Left lobe of liver (tissue), 2 donors: ENCODE measurements around the gene CPA5. TPM values are rescaled to one million over a fixed set of nuclear protein-coding genes. Genes with fewer than 3 reads are reported as not detected.

Source experiments
- ATAC-seq: fragments of 200-7000 bp; cut with Tn5 transposase; one replicate; pipeline ENCODE4 v1.9.1; 2020; ENCODE audit warnings: mild to moderate bottlenecking, moderate library complexity
- DNase-seq: peaks from one replicate; pipeline ENCODE4 v3.0.0-alpha.2; 2020; ENCODE audit warnings: low spot score
- total RNA-seq: library from RNA; stranded (reverse); gene quantifications from one replicate; pipeline ENCODE4 v1.2.1, GENCODE V29; 2021
- donor health status: DM: no; HTN: no; CAD: no; lungs with moderate emphysema.
- donor health status: DM: no; HTN: yes; CAD: no.

The CPA5 gene
- total RNA-seq, 1 donor from 2014 or later, result not detected

DNA sequence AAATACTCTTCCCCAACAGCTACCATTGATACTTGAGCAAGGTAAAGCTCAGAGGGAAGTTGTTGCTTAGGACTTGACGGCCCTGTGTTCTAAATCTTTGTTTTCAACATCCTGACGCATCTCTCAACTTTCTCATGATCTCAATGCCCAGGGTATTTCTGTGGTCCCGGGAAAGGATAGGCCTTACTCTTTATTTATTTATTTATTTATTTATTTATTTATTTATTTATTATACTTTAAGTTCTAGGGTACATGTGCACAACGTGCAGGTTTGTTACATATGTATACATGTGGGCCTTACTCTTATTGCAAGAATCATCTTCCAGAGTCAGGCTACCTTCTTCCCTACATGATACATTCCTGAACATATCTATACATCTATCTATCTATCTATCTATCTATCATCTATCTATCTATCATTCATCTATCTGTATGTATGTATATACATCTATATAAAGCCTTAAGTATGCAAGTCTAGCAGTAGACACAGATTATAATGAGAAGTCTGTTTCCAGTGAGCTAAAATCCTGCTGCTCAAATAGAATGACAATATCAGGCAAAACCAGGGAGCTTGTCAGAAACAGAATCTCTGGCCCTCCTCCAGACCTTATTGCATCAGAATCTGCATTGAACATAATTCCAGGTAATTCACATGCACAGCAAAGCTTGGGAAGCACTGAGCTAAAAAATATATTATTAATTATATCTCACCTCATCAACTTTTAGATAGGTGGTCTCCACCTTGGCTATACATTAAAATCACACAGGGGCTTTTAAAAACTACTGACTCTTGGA, 12.2 kb upstream of the CPA5 start:
- DNase-seq, result no peak
- no peak for ATAC-seq

DNA sequence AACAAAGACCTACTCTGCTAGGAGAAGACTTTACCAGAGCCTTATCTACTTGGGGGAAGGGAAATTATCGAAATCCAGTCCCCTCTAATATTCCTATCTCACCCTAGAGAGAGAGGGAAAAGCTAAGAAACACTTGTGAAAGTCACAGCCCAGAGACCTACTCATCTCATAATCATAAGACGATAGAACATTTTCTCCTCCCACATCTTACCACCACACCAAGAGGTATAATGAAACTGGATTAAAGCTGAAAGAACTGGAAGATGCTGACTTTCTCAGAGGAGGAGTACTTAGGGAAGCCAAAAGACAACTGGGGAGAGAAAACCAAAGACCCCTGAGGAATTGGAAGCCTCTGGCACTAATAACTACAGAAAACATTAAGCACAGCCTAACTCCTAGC, 10.8 kb upstream of the CPA5 start:
- ATAC-seq (no peak), DNase-seq (no peak)

DNA sequence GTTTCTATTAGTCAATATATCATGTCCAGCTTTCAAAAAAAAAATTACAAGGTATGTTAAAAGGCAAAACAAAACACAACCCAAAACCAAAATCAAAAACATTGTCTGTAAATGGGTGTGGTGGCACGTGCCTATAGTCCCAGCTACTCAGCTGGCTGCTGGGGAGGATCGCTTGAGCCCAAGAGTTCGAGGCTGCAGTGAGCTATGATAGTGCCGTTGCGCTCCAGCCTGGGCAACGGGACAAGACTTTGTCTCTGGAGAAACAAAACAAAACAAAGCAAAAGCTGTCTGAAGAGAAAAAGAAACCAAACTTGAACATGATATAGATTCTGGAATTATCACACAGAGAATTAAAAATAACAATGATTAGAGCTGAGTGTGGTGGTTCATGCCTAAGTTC, 10.3 kb upstream of the CPA5 start:
- ATAC-seq (no peak), DNase-seq (no peak)

DNA sequence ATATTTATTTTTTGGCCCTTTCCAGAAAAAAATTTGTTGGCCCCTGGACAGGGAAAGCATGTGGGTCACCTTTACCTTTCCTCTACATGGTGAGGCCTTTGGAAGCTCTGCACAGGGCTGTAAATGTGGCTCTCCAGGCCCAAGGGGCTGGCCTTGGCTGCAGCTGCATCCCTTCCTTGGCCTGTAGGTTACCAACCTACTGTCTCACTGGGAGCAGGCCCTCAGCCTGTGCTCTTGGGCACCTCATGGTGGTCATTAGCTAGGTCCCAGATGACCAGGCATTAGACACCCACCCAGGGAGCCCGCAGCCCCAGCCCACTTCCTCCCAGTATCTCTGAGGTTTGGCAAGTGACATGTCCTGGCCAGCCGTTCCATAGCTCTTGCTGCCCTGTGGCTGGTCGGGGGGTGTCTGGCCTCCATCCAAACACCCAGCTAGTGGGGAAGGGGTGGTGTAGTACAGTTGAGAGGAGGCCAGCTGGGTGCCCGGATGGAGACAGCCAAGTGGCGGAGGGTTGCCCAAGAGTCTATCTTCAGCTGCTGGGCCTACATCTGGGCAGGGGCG, 7.1 kb upstream of the CPA5 start:
- ATAC-seq (no peak), DNase-seq (no peak)

DNA sequence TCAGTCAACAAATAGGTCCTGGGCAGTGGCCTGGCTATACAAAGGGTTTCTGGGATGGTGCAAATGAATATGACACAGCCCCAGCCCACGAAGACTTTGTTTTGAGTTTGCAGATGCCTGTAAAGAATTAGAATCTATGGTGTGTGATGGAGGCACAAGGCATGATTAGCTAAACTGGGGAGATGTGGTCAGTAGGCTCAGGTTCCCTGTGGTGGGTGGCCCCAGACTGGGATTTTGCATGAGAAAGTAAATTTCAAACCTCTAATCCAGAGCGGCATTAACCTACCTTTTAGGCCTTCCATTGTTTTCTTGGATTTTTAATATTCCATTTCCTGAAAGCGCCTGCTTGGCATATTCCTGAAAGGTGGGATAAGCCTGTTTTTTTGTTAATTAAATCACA, 6.4 kb upstream of the CPA5 start:
- DNase-seq (no peak), ATAC-seq (no peak)

DNA sequence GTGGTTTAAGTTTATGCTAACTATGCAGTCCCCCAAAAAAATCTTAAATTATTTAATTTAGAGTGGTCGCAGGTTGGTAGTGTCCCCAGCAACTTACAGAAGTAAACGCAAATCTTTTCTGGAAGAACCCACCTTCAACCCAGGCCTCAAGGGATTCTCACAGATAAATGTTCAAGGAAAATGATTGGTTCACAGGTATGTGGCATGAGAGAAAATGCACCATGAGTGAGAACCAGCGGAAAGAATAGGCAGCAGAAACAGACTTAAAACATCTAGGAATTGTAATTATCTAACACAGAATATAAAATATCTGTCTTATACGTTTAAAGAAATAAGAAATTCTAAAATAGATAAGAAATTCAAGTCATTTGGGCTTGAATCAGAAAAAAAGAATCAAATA, 2.7 kb upstream of the CPA5 start:
- ATAC-seq, result no peak

DNA sequence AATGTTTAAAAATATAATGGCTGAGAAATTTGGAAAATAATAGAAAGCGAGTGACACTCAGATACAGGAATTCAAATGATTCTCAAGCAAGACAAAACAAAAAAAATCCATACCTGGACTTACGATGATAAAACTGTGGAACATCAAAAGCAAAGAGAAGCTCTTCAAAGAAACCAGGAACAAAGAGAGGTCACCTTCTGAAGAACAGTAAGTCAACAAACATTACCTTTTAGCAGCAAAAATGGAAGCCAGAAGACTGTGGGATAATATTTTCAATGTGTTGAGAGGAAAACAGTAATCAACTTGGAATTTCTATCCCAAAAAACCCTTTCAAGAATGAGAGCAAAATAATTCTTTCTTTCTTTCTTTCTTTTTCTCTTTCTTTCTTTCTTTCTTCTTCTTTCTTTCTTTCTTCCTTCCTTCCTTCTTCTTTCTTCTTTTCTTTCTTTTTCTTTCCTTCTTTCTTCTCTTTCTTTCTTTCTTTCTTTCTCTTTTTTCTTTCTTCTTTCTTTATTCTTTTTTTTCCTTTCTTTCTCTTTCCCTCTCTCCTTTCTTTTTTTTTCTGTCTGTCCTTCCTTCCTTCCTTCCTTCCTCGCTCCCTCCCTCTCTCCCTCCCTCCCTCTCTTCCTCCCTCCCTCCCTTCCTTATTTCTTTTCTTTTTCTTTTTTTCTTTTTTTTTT, 1.8 kb upstream of the CPA5 start:
- no peak for DNase-seq
- no peak for ATAC-seq

More for the DNA sequence above, 2.7 kb upstream of the CPA5 start:
- DNase-seq, result no peak

DNA sequence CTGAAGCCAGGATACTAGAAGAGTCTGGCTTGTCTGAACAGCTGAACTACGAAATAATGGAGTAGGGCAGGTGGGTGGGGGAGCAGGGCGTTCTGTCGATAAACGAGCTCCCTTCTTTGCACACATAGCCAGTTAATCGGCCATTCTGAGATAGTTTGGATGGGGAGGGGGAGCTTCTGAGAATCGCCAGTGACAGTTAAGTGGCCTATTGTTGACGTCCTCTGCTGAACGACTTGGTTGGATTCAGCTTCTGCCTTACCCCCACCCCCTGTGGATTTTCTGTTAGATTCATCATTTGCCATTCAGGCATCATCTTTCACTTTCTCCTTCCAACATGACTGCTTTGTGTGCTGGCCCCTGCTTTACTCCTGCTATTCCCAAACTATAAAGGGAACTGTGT, 520 bp downstream of the CPA5 start:
- DNase-seq (no peak), ATAC-seq (no peak)

DNA sequence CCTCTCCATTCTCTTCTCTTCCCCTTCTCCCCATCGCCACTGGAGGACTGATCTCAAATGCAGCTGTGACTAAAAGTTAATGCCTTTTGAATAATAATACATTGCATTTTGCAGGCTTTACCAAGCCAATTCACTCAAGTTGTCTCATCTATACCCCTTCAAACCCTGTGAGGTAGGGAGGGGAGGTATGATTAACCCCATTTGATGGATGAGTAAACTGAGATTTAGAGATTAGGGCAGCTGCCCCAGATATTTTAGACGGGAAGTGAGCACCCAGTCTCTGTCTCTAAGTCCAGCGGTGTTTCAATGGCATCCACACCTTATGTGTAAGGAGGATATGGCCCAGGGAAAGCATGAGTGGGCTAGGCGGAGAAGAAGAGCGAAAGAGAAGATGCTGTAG, 1.1 kb downstream of the CPA5 start:
- DNase-seq (no peak), ATAC-seq (no peak)

DNA sequence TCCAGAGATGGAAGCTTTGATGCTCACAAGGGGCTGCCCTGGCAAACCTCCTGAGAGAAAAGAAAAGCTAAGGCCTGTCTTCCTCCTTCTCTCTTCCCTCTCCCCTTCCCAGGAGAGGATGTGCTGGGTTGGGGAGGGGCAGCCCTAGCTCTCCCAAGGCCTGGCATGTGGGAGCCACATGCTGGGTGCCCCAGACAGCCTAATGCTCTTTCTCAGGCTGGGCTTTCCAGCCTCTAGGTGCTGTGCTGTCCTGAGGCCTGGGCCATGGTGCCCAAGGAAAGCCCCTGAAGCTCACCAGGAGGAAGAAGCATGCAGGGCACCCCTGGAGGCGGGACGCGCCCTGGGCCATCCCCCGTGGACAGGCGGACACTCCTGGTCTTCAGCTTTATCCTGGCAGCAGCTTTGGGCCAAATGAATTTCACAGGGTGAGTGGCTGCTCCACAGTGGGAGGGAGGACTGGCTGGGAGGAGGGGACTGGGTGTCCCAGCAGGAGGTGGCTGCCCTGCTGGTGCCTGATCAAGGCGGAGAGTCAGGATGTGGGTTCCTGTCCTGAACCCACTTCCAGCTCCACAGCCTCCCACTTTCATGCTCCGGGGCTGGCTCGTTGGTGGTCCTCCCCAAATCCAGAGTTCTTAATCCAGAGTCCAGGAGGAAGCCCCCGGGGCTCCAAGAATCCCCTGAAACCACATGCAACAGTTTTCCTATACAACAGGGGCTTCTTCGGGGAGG, 1.7 kb downstream of the CPA5 start:
- ATAC-seq (no peak), DNase-seq (no peak)

DNA sequence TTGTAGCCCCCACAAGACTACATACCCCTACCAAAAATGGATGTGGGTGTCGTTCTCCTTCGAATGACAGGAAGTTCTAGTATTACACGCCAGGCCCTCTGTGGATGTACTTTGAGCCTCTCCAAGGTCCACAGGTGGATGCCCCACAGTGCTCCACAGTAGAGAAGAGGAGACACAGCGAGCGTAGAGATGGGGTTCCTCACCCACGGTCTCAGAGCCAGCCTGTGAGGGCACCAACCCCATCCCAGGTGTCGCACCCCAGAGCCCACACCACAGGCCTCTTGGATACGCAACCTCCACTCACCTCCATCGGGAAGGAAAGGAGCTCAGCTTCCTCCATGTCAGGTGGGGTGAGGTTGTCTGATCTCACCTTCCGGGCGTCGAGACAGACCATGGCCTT, 2.3 kb downstream of the CPA5 start:
- DNase-seq (peak; percentile 39), ATAC-seq (no peak)

DNA sequence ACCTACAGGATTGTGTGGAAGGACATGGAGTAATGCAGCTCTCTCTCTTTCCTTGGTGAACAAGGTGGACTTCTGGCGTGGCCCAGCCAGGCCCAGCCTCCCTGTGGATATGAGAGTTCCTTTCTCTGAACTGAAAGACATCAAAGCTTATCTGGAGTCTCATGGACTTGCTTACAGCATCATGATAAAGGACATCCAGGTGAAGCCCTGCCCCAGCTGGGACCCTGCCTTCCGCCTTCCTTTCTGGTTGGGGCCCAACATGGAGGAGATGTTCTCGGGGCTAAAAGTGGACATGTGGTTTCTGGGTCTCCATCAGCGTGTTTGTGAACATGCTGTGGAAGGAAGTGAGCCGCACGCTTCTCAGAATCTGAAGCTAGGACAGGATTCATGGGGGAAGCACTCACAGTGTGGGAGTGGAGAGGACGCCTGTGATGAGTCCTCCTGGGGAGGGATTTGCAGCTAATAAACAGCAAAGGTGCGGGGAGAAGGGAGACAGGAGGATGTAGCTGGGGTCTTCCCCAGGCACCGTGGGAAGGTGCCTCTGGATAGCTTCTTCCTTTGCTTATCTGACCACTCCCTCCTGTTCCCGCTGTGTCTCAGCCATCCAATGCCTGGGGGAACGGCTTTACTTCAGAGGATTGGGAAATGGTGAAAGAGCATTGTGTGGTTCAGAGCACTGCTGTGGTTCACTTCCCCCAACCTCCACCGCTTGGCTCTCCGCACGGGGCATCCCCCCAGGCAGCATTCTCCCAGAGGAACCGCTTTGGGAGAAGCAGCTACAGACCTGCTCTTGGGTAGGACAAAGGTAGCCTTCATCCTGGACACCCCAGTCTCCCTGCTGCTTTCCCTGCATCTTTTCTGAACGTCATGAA, 5.5 kb downstream of the CPA5 start:
- no peak for DNase-seq
- no peak for ATAC-seq

DNA sequence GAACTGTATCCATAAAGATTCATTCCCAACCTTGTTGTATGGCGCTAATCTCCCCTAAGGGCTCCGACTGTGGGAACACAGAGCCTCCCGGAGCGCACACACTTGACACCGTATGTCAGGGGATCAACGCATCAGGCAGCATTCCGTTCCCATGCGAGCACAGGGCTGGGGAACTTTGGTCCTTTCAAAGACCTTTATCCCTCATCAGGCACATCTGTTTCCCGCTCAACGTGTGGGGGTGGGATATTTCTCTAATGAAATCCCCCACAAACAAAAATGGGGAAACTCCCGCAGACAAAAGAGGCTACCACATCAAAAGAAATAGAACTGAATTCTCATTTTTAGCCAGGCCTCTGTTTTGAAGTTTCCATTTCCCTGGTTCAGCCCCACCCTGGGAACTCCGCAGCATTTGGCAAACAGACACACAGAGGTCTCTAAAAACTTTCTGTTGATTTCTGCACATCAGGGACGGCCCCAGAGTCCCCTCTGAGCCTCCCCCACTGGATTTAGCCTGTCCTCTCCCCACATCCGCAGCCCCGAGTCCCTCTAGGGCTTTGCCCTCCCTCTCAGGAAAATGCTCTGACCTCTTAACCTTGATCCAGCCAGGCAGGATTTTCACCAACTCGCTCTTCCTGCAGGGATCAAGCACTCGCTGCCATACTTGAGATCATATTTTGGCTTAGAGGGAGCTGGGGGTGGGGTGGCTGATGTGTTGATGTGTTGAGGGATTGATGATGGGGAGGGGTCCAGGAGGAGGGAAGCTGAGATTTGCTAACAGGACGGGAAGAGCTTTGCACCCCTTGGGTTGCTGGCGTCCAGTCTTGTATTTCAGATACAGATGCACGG, 6.6 kb downstream of the CPA5 start:
- ATAC-seq, result peak; percentile 59
- peak; percentile 42 for DNase-seq

DNA sequence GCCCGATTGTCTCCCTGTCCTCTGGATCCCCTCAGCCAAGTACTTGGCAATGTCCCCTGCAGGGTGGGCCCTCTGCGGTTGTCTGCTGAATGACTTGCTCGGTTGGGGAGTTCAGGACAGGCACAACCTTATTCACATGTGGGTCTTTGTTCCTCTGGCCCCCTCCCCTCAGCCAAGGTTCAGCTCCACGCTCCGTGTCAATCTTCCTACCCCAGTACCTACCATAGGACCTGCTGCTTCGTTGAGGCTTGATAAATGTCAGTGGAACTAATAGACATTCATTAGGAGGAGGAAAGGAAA, 7.1 kb downstream of the CPA5 start:
- DNase-seq, result no peak
- no peak for ATAC-seq

DNA sequence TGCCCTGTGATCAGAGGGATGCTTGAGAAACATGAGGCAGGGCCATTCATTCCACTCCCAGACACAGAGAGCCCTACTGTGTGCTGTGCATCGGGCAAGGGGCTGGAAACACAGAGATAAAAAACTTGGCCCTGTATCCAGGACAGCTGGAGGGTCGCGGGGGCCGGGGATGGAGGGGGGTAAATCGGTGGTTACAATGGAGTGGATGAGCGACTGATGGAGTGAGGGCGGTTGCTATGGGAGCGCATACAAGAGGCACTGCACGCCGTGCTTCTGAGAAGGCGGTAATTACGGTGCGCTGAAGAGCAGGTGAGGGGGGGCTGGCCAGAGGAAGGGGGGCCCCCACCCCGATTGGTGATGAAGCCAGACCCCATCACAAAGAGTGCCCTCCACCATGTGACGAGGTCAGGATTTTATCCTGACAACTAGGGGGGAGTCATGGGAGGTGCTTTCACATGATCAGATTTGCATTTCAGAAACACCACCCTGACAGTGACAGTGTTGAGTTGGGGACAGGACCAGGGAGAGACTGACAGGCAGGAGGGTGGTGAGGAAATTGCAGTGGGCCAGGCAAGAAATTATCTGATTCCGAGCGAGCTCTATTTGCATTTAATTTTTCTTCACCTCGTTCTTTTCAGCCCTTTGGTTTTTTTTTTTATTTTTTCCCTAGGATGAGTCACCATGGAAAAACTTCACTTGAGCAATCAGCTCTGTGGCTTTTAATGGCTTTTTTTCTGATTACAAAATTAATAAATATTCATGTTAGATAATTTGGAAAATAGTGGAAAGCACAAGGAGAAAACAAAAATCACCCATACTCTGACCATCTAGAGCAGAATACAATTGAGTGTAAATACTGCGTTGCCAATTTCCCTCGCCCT, 7.8 kb downstream of the CPA5 start:
- no peak for DNase-seq
- ATAC-seq, result no peak

DNA sequence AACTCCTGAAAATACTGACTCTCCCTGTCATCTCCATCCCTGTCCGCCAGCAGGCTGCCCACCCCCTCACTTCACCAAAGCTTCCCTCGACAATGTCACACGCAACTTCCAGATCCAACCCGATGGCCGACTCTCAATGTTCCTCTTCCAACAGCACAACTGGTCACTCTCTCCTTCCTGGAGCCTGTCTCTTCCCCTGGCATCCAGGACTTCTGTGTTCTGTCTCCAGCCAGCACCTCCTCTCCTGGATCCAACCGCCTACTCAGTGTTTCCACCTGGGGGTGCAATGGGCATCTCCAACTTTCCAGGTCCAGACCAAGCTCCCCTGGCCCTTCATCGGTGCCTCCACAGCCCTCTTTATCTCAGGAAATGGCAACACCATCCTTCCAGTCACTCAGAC, 8.6 kb downstream of the CPA5 start:
- ATAC-seq (no peak), DNase-seq (peak; percentile 30)

DNA sequence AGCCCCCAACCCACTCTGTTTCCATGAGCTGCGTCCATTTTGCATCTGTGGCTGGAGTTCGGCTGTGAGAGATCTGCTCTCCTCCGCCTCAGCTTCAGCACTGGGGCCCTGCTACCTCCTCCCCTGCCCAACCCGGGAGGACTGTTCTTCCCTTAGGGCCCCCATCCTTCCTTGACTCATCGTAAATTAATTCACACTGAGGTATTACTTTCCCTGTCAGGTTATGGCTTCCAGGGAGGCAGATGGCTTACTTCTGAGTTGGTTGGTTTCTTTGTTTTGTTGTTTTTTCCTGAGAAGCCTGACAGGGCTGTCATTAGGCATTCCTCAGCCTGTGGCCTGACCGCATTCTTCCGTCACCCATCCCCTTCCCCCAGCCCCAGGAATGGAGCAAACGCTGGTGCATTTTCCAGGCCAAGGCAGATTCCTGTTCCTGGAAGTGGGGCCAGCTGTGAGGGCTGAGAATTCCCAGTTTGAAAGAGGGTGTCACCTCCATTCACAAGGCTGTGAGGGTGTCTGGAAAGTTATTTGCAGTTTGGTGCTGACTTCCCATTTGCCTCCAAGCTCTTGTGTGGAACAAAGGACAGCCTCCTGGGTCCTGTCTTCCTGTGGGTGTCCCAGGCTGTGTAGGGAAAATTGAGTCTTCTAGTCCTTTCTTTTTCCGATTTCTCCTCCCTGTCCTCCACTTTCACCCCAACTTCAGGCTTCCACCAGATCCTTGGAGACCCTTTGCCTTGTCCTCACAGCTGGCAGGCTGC, 11.7 kb downstream of the CPA5 start:
- DNase-seq, result no peak
- peak; percentile 25 for ATAC-seq
